ENCODE data around the gene MPHOSPH9.
"Not testable (repeated sequence)": the region's sequence is repeated elsewhere in the genome, so short reads cannot be mapped to it uniquely, and the experiment has no call there.

The MPHOSPH9 gene

GRCh38 chr12:123206794-123207193 lies 26.1 kb downstream of the MPHOSPH9 start:
- H3K9me3 Mint-ChIP-seq, DNase-seq, H3K4me1 Mint-ChIP-seq, H3K4me3 Mint-ChIP-seq, H3K27ac Mint-ChIP-seq, ATAC-seq, H3K27me3 Mint-ChIP-seq: not testable (repeated sequence)

- peak overlapping the region; percentile 90 to 95 for H3K27ac Mint-ChIP-seq
- no peak overlapping the region for H3K4me3 Mint-ChIP-seq
- no peaks in the 10 kb centered on the region for H3K27me3 Mint-ChIP-seq
- DNase-seq (no peak), ATAC-seq (peak; percentile 61)
- peaks cover 18% of the 10 kb centered on the region for H3K4me1 Mint-ChIP-seq
- H3K9me3 Mint-ChIP-seq = no peaks in the 10 kb centered on the region
These were observed 32.5 kb downstream of the MPHOSPH9 start for GRCh38 chr12:123200414-123200813.

GRCh38 chr12:123199936-123200335 lies 33.0 kb downstream of the MPHOSPH9 start:
- no peak for DNase-seq
- Mint-ChIP-seq H3K4me3 (no peak overlapping the region), H3K27ac (no peak overlapping the region), H3K9me3 (no peaks in the 10 kb centered on the region), H3K4me1 (peaks cover 18% of the 10 kb centered on the region), H3K27me3 (no peaks in the 10 kb centered on the region)
- no peak for ATAC-seq

- Mint-ChIP-seq H3K27ac (no peak overlapping the region), H3K9me3 (no peaks in the 10 kb centered on the region), H3K4me3 (no peak overlapping the region), H3K27me3 (no peaks in the 10 kb centered on the region), H3K4me1 (no peaks in the 10 kb centered on the region)
- DNase-seq = no peak
- ATAC-seq = no peak
These were observed 45.3 kb downstream of the MPHOSPH9 start for GRCh38 chr12:123187637-123188036.

GRCh38 chr12:123180171-123180570 lies 52.8 kb downstream of the MPHOSPH9 start:
- H3K27me3 Mint-ChIP-seq = no peaks in the 10 kb centered on the region
- H3K4me1 Mint-ChIP-seq = no peaks in the 10 kb centered on the region
- H3K9me3 Mint-ChIP-seq = no peaks in the 10 kb centered on the region
- H3K27ac Mint-ChIP-seq = no peak overlapping the region
- DNase-seq (no peak), ATAC-seq (no peak)
- H3K4me3 Mint-ChIP-seq = no peak overlapping the region

GRCh38 chr12:123171967-123172366 lies 61.0 kb downstream of the MPHOSPH9 start:
- no peak for ATAC-seq

GRCh38 chr12:123167329-123167728 lies 65.6 kb downstream of the MPHOSPH9 start:
- H3K9me3 Mint-ChIP-seq = no peaks in the 10 kb centered on the region
- H3K27me3 Mint-ChIP-seq = no peaks in the 10 kb centered on the region
- peaks cover 7% of the 10 kb centered on the region for H3K4me1 Mint-ChIP-seq
- H3K27ac Mint-ChIP-seq = no peak overlapping the region
- ATAC-seq (no peak), DNase-seq (no peak)
- H3K4me3 Mint-ChIP-seq = no peak overlapping the region

More at GRCh38 chr12:123171967-123172366, 61.0 kb downstream of the MPHOSPH9 start:
- no peak for DNase-seq
- H3K9me3 Mint-ChIP-seq = no peaks in the 10 kb centered on the region
- no peak overlapping the region for H3K27ac Mint-ChIP-seq
- peaks cover 7% of the 10 kb centered on the region for H3K4me1 Mint-ChIP-seq
- H3K27me3 Mint-ChIP-seq = no peaks in the 10 kb centered on the region
- H3K4me3 Mint-ChIP-seq = no peak overlapping the region

GRCh38 chr12:123165537-123165936 lies 67.4 kb downstream of the MPHOSPH9 start:
- ATAC-seq = no peak
- H3K27ac Mint-ChIP-seq = no peak overlapping the region
- no peaks in the 10 kb centered on the region for H3K27me3 Mint-ChIP-seq
- no peak overlapping the region for H3K4me3 Mint-ChIP-seq
- peaks cover 7% of the 10 kb centered on the region for H3K4me1 Mint-ChIP-seq
- no peaks in the 10 kb centered on the region for H3K9me3 Mint-ChIP-seq
- no peak for DNase-seq

GRCh38 chr12:123164710-123165261 lies 68.2 kb downstream of the MPHOSPH9 start:
- no peak for ATAC-seq
- H3K27me3 Mint-ChIP-seq = no peaks in the 10 kb centered on the region
- H3K4me1 Mint-ChIP-seq = peaks cover 7% of the 10 kb centered on the region
- H3K4me3 Mint-ChIP-seq = no peak overlapping the region
- no peak for DNase-seq
- H3K27ac Mint-ChIP-seq = no peak overlapping the region
- H3K9me3 Mint-ChIP-seq = no peaks in the 10 kb centered on the region

- H3K4me3 Mint-ChIP-seq = no peak overlapping the region
- H3K27me3 Mint-ChIP-seq = no peaks in the 10 kb centered on the region
- DNase-seq (no peak), ATAC-seq (no peak)
- H3K27ac Mint-ChIP-seq = no peak overlapping the region
- peaks cover 7% of the 10 kb centered on the region for H3K4me1 Mint-ChIP-seq
- H3K9me3 Mint-ChIP-seq = no peaks in the 10 kb centered on the region
These were observed 68.7 kb downstream of the MPHOSPH9 start for GRCh38 chr12:123164222-123164621.

GRCh38 chr12:123163227-123163626 lies 69.7 kb downstream of the MPHOSPH9 start:
- no peak overlapping the region for H3K4me3 Mint-ChIP-seq
- ATAC-seq (no peak), DNase-seq (no peak)
- no peaks in the 10 kb centered on the region for H3K9me3 Mint-ChIP-seq
- no peaks in the 10 kb centered on the region for H3K4me1 Mint-ChIP-seq
- no peak overlapping the region for H3K27ac Mint-ChIP-seq
- no peaks in the 10 kb centered on the region for H3K27me3 Mint-ChIP-seq

- H3K27me3 Mint-ChIP-seq = no peaks in the 10 kb centered on the region
- no peak for ATAC-seq
- H3K9me3 Mint-ChIP-seq = no peaks in the 10 kb centered on the region
- no peak overlapping the region for H3K4me3 Mint-ChIP-seq
- DNase-seq = no peak
- H3K27ac Mint-ChIP-seq = no peak overlapping the region
- no peaks in the 10 kb centered on the region for H3K4me1 Mint-ChIP-seq
These were observed 72.0 kb downstream of the MPHOSPH9 start for GRCh38 chr12:123160801-123161487.

GRCh38 chr12:123153906-123154305 lies 79.0 kb downstream of the MPHOSPH9 start:
- no peak overlapping the region for H3K27ac Mint-ChIP-seq
- H3K4me1 Mint-ChIP-seq = peaks cover 23% of the 10 kb centered on the region
- no peaks in the 10 kb centered on the region for H3K9me3 Mint-ChIP-seq
- no peak overlapping the region for H3K4me3 Mint-ChIP-seq
- no peak for DNase-seq
- H3K27me3 Mint-ChIP-seq = no peaks in the 10 kb centered on the region
- no peak for ATAC-seq

- DNase-seq (no peak), ATAC-seq (no peak)
- Mint-ChIP-seq H3K27me3 (no peaks in the 10 kb centered on the region), H3K27ac (no peak overlapping the region), H3K9me3 (no peaks in the 10 kb centered on the region), H3K4me3 (no peak overlapping the region), H3K4me1 (peaks cover 33% of the 10 kb centered on the region)
These were observed 80.1 kb downstream of the MPHOSPH9 start for GRCh38 chr12:123152833-123153232.

- H3K27ac Mint-ChIP-seq = peak overlapping the region; percentile 82 to 94
- no peak for ATAC-seq
These were observed 81.2 kb downstream of the MPHOSPH9 start for GRCh38 chr12:123151457-123152454.

More at GRCh38 chr12:123151457-123152454, 81.2 kb downstream of the MPHOSPH9 start:
- no peaks in the 10 kb centered on the region for H3K9me3 Mint-ChIP-seq
- H3K27me3 Mint-ChIP-seq = no peaks in the 10 kb centered on the region
- H3K4me1 Mint-ChIP-seq = peaks cover 33% of the 10 kb centered on the region
- DNase-seq = no peak
- peak overlapping the region; percentile 81 to 87 for H3K4me3 Mint-ChIP-seq

All from stimulated activated naive CD8-positive, alpha-beta T cell treated with anti-CD3 and anti-CD28 coated beads, Interleukin-15, amount 100 ng/mL, for 72 hours (primary cell).